ENCODE measurements around the gene VAMP2.

DNA sequence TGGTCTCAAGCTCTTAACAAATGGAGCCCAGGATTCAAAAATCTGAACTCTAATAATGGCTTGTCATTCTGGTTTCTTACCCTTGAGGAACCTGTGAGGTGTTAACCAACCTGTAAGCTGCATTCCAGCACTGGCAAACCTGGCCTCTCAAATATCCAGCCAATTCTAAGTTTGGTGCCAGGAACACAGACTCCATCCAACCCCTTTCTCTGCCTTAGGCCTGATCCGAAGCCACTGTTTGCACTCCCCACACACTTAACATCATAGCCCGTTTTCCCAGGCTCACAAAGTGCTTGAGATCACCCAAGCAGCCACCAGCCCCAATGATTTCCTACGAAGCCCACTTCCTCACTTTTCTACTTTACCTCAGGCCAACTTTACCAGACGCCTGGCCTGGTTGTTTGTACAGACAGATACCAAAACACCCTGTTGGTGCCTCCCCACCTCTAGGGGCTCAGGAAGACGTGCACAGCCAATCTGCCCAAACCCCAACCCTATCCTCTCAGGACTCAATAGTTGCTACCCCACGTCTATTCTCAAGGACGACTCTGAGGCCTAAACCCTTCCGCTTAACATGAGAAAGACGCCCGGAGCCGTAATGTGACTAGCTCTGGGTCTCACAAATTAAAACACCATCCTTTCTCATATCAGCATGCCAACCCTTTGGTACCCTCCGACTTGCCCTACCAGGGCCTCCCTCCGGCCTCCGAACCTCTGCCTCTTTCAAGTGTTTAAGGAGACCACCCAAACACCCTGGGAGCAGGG is 7.3 kb downstream of the VAMP2 start:
- TF ChIP-seq CTCF (IDR thresholded peaks at IDR 0.05) (no peak), ZFX (IDR thresholded peaks at IDR 0.05; ENCODE audit: borderline replicate concordance) (no peak)

Measured in 22Rv1 (cell line).